Measurements from ENCODE around the gene CD247. TPM values are rescaled to one million over a fixed set of nuclear protein-coding genes. Genes with fewer than 3 reads are reported as not detected.

CD247 gene
- total RNA-seq, 1 experiment from 2014 or later, result 0.44 TPM

DNA sequence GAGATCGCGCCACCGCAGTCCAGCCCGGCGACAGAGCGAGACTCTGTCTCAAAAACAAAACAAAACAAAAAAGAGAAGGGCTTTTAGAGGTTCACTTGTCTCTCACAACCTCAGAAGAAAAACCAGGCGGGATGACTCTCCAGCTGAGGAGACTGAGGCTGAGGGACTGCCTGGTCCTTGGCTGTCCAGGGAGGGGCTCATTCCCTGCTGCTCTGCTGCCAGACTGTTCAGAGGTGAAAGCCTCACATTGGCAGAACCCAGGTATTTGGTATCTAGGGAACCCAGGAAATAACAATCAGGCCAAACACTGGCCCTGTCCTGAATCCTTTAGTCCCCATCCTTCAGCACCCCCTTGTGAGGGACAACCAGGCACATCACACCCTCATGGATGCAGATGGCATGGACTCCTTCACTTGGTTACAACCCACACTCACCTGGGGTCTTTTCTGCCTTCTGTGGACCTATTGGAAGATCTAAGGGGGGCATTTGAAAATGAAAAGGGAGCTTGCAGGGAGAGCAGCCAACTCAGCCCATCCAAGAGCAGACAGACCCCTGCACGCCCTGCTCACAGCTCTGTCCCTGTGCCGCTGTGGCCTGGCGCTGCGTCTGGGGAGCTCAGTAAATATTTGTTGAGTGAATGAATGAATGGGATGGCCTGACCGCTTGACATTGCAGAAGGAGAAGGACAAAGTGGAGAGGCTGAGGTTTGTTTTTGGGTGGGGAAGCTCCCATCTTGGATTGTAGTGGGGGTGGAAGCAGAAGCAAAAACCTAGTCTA is 33.4 kb downstream of the CD247 start:
- Histone ChIP-seq H3K4me3 (ENCODE audit: low read depth in 2 of 2, low read length in 2 of 2) (no peak overlapping the region), H3K4me1 (ENCODE audit: control insufficient read depth, insufficient read depth, low read length) (no peaks in the 10 kb centered on the region), H3K27me3 (ENCODE audit: control insufficient read depth, insufficient read depth, low read length) (no peaks in the 10 kb centered on the region), H3K27ac (ENCODE audit: low read length) (no peak overlapping the region), H3K9me3 (ENCODE audit: control insufficient read depth, insufficient read depth, low read depth, low read length) (no peaks in the 10 kb centered on the region), H3K36me3 (ENCODE audit: control insufficient read depth, insufficient read depth, low read length) (no peaks in the 10 kb centered on the region)
- POLR2A ChIA-PET, result no interaction called here
- CTCF ChIA-PET, result no interaction called here
- intact Hi-C loops (cut with micrococcal nuclease; ENCODE audit: unreplicated experiment) (no loop called here), in situ Hi-C loops (cut with HindIII; ENCODE audit: low pct_unique_long_range_greater_than_20kb, low sequenced_read_pairs) (no loop called here)
- BruUV-seq (replicated peaks), result no TSS peak
- TF ChIP-seq TCF7L2 (IDR thresholded peaks at IDR 0.05; ENCODE audit: low read depth, low read length), result no peak
- TF ChIP-seq, protein P1, sequence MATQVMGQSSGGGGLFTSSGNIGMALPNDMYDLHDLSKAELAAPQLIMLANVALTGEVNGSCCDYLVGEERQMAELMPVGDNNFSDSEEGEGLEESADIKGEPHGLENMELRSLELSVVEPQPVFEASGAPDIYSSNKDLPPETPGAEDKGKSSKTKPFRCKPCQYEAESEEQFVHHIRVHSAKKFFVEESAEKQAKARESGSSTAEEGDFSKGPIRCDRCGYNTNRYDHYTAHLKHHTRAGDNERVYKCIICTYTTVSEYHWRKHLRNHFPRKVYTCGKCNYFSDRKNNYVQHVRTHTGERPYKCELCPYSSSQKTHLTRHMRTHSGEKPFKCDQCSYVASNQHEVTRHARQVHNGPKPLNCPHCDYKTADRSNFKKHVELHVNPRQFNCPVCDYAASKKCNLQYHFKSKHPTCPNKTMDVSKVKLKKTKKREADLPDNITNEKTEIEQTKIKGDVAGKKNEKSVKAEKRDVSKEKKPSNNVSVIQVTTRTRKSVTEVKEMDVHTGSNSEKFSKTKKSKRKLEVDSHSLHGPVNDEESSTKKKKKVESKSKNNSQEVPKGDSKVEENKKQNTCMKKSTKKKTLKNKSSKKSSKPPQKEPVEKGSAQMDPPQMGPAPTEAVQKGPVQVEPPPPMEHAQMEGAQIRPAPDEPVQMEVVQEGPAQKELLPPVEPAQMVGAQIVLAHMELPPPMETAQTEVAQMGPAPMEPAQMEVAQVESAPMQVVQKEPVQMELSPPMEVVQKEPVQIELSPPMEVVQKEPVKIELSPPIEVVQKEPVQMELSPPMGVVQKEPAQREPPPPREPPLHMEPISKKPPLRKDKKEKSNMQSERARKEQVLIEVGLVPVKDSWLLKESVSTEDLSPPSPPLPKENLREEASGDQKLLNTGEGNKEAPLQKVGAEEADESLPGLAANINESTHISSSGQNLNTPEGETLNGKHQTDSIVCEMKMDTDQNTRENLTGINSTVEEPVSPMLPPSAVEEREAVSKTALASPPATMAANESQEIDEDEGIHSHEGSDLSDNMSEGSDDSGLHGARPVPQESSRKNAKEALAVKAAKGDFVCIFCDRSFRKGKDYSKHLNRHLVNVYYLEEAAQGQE (IDR thresholded peaks at IDR 0.05; ENCODE audit: insufficient read depth in 1 of 2, low read depth in 2 of 2, low read length in 1 of 2), result no peak
- TF ChIP-seq POLR2AphosphoS5 (IDR thresholded peaks at IDR 0.05; ENCODE audit: low read depth, low read length), result no peak
- no peak for TF ChIP-seq SIN3A (IDR thresholded peaks at IDR 0.05; ENCODE audit: borderline replicate concordance, insufficient read depth, low read depth, low read length)
- TF ChIP-seq, protein P2, sequence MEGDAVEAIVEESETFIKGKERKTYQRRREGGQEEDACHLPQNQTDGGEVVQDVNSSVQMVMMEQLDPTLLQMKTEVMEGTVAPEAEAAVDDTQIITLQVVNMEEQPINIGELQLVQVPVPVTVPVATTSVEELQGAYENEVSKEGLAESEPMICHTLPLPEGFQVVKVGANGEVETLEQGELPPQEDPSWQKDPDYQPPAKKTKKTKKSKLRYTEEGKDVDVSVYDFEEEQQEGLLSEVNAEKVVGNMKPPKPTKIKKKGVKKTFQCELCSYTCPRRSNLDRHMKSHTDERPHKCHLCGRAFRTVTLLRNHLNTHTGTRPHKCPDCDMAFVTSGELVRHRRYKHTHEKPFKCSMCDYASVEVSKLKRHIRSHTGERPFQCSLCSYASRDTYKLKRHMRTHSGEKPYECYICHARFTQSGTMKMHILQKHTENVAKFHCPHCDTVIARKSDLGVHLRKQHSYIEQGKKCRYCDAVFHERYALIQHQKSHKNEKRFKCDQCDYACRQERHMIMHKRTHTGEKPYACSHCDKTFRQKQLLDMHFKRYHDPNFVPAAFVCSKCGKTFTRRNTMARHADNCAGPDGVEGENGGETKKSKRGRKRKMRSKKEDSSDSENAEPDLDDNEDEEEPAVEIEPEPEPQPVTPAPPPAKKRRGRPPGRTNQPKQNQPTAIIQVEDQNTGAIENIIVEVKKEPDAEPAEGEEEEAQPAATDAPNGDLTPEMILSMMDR (IDR thresholded peaks at IDR 0.05), result no peak
- ATAC-seq (no peak), DNase-seq (ENCODE audit: low read depth, low spot score) (no peak)

DNA sequence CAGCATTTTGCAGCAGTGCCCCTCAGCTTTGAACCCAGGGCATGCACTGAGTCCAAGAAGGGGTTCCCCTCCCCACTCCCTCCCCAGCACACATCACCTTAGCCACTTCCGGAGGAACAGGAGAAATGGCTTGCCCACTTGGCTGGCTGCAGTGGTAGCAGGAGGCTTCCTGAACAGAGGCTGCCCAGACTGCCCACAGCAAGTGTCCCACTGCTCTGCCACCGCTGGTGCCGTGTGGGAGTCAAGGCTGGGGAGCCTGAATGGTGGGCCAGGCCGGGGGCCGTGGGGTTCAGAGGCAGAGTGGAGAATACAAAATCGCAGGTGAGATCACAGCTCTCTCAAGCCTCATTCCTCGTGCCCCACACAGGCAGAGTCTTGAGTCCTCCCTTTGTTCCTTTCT is 34.5 kb downstream of the CD247 start:
- in situ Hi-C loops (cut with HindIII; ENCODE audit: low pct_unique_long_range_greater_than_20kb, low sequenced_read_pairs) (no loop called here), intact Hi-C loops (cut with micrococcal nuclease; ENCODE audit: unreplicated experiment) (no loop called here)
- BruUV-seq (replicated peaks), result no TSS peak
- ATAC-seq (no peak), DNase-seq (ENCODE audit: low read depth, low spot score) (no peak)
- no peak overlapping the region for H3K4me3 ChIP-seq (ENCODE audit: low read depth in 2 of 2, low read length in 2 of 2)
- H3K27ac ChIP-seq (ENCODE audit: low read length), result no peak overlapping the region
- no peaks in the 10 kb centered on the region for H3K4me1 ChIP-seq (ENCODE audit: control insufficient read depth, insufficient read depth, low read length)
- CTCF ChIA-PET, result no interaction called here
- TF ChIP-seq TCF7L2 (IDR thresholded peaks at IDR 0.05; ENCODE audit: low read depth, low read length), result no peak
- TF ChIP-seq, protein P2 (IDR thresholded peaks at IDR 0.05), result no peak
- TF ChIP-seq SIN3A (IDR thresholded peaks at IDR 0.05; ENCODE audit: borderline replicate concordance, insufficient read depth, low read depth, low read length), result no peak
- H3K36me3 ChIP-seq (ENCODE audit: control insufficient read depth, insufficient read depth, low read length), result no peaks in the 10 kb centered on the region
- 0 out of 2 replicates have a peak, but pooled peaks cover 2% of the 10 kb centered on the region for H3K27me3 ChIP-seq (ENCODE audit: control insufficient read depth, insufficient read depth, low read length)
- POLR2A ChIA-PET, result no interaction called here
- H3K9me3 ChIP-seq (ENCODE audit: control insufficient read depth, insufficient read depth, low read depth, low read length), result no peaks in the 10 kb centered on the region

Data from Panc1 (cell line).